GM19463 (cell line): ENCODE results near the gene PSMD4.
"Not testable (repeated sequence)": the region's sequence is repeated elsewhere in the genome, so short reads cannot be mapped to it uniquely, and the experiment has no call there.

ENCODE experiments used
- ATAC-seq: cut with Tn5 transposase; IDR thresholded peaks from one replicate; pipeline ENCODE4 v1.9.1; 2021; ENCODE audit warnings: mild to moderate bottlenecking, moderate library complexity; ENCODE audit not compliant: unreplicated experiment

PSMD4 gene

GRCh38 chr1:151267760-151268159, 13.2 kb downstream of the PSMD4 start:
- no peak for ATAC-seq

DNA sequence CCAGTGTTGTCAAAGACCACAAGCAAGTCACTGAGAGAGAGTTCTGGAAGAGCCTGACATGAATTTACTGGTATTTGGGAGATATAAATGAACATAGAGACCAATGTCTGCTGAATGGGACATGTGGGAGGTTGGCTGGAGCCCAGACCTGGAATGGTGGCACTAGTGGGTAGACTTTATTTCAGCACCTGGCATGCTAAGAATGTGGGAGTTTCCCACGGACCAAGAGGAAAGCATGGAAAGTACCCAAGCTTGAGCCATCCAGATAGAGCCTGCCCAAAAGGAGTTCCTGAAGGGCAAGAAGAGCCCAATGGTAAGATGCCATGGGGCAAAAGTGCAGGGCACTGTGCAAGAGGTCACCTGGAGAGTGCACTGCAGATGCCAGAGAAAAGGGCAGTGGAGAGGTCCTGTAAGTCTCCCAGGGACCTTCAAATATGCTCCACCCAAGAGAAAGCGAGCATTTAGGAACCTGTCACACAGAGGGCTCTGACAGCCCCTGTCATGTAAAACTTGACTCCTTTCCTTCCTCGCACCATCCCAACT, 19.5 kb downstream of the PSMD4 start:
- no peak for ATAC-seq

GRCh38 chr1:151275341-151275740, 20.8 kb downstream of the PSMD4 start:
- ATAC-seq = not testable (repeated sequence)

DNA sequence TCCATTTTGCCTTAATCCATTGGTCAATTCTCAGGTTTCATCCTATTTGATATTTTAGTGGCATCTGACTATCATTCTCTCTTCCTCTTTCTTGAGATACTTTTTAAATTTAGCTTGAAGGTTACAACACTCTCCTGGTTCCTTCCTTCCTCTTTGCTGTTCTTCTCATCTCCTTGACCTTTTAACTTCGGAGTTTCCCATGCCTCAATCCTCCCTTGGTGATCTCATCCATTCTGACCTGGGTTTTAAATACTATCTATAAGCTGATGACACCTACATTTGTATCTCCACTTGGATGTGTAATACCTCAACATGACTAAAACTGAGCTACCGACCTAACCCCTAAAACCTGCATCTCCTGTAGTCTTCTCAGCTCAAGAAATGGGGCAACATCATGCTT, 22.7 kb downstream of the PSMD4 start:
- ATAC-seq = no peak

- peak; percentile 26 for ATAC-seq
Measured at GRCh38 chr1:151281225-151281968, 26.9 kb downstream of the PSMD4 start.

- peak; percentile 87 for ATAC-seq
Measured at GRCh38 chr1:151281969-151282882, 27.7 kb downstream of the PSMD4 start, which contains the start of gene ZNF687. Gene ZNF687 (plus strand): TSS chr1:151282299. CDS start chr1:151286292, 3,993 bp downstream.

- ATAC-seq = no peak
Measured at GRCh38 chr1:151282883-151283725, 28.6 kb downstream of the PSMD4 start.

GRCh38 chr1:151284013-151284577, 29.6 kb downstream of the PSMD4 start:
- no peak for ATAC-seq

GRCh38 chr1:151286619-151287340, 32.2 kb downstream of the PSMD4 start:
- ATAC-seq = no peak

- ATAC-seq = no peak
Measured at GRCh38 chr1:151287341-151287699, 32.8 kb downstream of the PSMD4 start.

GRCh38 chr1:151287767-151288500, 33.4 kb downstream of the PSMD4 start:
- no peak for ATAC-seq

DNA sequence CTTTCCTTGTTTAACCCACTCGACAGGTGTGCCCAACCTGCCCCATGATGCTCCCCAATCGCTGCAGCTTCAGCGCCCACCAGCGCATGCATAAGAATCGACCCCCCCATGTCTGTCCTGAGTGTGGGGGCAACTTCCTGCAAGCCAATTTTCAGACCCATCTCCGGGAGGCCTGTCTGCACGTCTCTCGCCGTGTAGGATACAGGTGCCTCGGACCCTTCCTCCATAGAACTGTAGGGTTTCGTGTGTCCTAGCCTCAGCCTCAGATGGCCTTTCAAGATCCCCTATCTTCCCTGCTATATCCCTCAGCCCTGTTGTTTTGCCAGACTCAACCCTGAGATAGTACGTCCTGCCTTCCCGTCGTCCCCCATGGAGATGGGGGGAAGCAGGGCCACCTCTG, 34.0 kb downstream of the PSMD4 start:
- no peak for ATAC-seq

DNA sequence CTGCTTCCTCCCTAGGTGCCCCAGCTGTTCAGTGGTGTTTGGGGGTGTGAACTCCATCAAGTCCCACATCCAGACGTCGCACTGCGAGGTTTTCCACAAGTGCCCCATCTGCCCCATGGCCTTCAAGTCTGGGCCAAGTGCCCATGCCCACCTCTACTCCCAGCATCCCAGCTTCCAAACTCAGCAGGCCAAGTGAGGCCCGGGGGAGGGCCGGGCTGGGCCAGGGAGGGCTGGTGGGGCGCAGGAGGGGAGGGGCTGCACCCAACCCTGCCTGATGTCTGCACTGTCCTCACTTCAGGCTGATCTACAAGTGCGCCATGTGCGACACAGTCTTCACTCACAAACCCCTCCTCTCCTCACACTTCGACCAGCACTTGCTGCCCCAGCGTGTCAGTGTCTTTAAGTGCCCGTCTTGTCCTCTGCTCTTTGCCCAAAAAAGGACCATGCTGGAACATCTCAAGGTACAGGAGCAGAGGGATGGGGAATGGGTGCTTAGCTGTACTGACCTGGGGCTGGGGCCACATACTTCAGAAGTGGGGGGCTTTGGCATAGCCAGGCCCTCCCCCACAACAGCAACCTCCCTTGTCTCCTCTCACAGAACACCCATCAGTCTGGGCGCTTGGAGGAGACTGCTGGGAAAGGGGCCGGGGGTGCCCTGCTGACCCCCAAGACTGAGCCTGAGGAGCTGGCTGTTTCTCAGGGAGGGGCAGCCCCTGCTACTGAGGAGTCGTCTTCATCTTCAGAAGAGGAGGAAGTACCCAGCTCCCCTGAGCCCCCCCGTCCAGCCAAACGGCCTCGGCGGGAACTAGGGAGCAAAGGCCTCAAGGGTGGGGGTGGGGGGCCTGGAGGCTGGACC, 34.8 kb downstream of the PSMD4 start:
- ATAC-seq = no peak

GRCh38 chr1:151289991-151290708, 35.6 kb downstream of the PSMD4 start:
- no peak for ATAC-seq

GRCh38 chr1:151290709-151291303, 36.3 kb downstream of the PSMD4 start:
- no peak for ATAC-seq

- no peak for ATAC-seq
Measured at GRCh38 chr1:151292207-151293030, 37.9 kb downstream of the PSMD4 start.
